Caco-2 (cell line): ENCODE measurements around the gene ATPAF1. TPM values are rescaled to one million over a fixed set of nuclear protein-coding genes. Genes with fewer than 3 reads are reported as not detected.

Experiments used
- BruUV-seq: library from RNA; stranded (reverse); fragments of 400-500 nt; replicated peaks from 2 replicates; lab custom pipeline; 2021; lab: Mats Ljungman, UMichigan
- CTCF ChIA-PET: fragments of 300-600 bp; sonication (Branson Sonifier 250); formaldehyde crosslinking; loops from one replicate; lab custom pipeline; 2022; ENCODE audit warnings: antibody characterized with exemption; lab: Charles Lee
- POLR2A ChIA-PET: fragments of 300-600 bp; sonication (Branson Sonifier 250); formaldehyde crosslinking; loops from one replicate; lab custom pipeline; 2022; ENCODE audit warnings: antibody characterized with exemption; lab: Charles Lee
- DNase-seq, 2 experiments: peaks; one replicate each; pipeline versions ENCODE4 v3.0.0 to v3.0.0-alpha.2; 2020 to 2022
- H3K27me3 ChIP-seq: replicated peaks from 2 replicates; pipeline ENCODE4 v1.6.0; 2011; ENCODE audit warnings: low read length; ENCODE audit not compliant: control insufficient read depth, insufficient read depth
- H3K36me3 ChIP-seq: 2 replicates; pipeline ENCODE4 v1.5.1; 2011; ENCODE audit warnings: low read length; ENCODE audit not compliant: control insufficient read depth, insufficient read depth
- H3K4me1 ChIP-seq: fragments of 250-450 bp; sonication (Bioruptor Pico); 2 replicates; pipeline ENCODE4 v1.5.1; 2020; ENCODE audit warnings: mild to moderate bottlenecking
- H3K4me3 ChIP-seq: 2 replicates; pipeline ENCODE4 v1.5.1; 2011; ENCODE audit warnings: low read depth, mild to moderate bottlenecking, control low read depth, low read length
- H3K9me3 ChIP-seq: fragments of 250-450 bp; sonication (Bioruptor Pico); 2 replicates; pipeline ENCODE4 v1.5.1; 2020; ENCODE audit warnings: mild to moderate bottlenecking, moderate library complexity
- H3K27ac Mint-ChIP-seq: one replicate; pipeline ENCODE4 v1.8.0; 2022; ENCODE audit warnings: mixed read lengths; ENCODE audit not compliant: unreplicated experiment
- H3K27me3 Mint-ChIP-seq: one replicate; pipeline ENCODE4 v1.8.0; 2022; ENCODE audit warnings: mixed read lengths; ENCODE audit not compliant: insufficient read depth, unreplicated experiment
- H3K36me3 Mint-ChIP-seq: one replicate; pipeline ENCODE4 v1.8.0; 2022; ENCODE audit warnings: mild to moderate bottlenecking, mixed read lengths; ENCODE audit not compliant: insufficient read depth, unreplicated experiment
- H3K4me1 Mint-ChIP-seq: one replicate; pipeline ENCODE4 v1.8.0; 2022; ENCODE audit warnings: low read depth, mixed read lengths; ENCODE audit not compliant: unreplicated experiment
- H3K4me3 Mint-ChIP-seq: one replicate; pipeline ENCODE4 v1.8.0; 2022; ENCODE audit warnings: mild to moderate bottlenecking, moderate library complexity, mixed read lengths; ENCODE audit not compliant: unreplicated experiment
- H3K9me3 Mint-ChIP-seq: one replicate; pipeline ENCODE4 v1.8.0; 2022; ENCODE audit warnings: mixed read lengths; ENCODE audit not compliant: unreplicated experiment
- intact Hi-C: fragments of 100-400 bp; cut with micrococcal nuclease; formaldehyde crosslinking; loops from one replicate; pipeline ENCODE4 v1.10.0; 2022; ENCODE audit not compliant: unreplicated experiment
- total RNA-seq: library from RNA; stranded (reverse); gene quantifications from 2 replicates; pipeline ENCODE4 v1.2.3, GENCODE V29; 2022
- TF ChIP-seq, protein P1 (sequence below), 2 experiments: fragments of 200-600 bp in 1 of 2; IDR thresholded peaks; 1 replicate in 1 of 2; 2 replicates in 1 of 2; pipeline versions ENCODE4 v1.5.1 to v1.8.0; 2011 to 2022; ENCODE audit warnings: antibody characterized with exemption in 1 of 2, control low read depth in 1 of 2, inconsistent platforms in 1 of 2, low read depth in 1 of 2, low read length in 1 of 2, mild to moderate bottlenecking in 1 of 2, moderate library complexity in 1 of 2; ENCODE audit not compliant: insufficient read depth in 1 of 2, severe bottlenecking in 1 of 2, unreplicated experiment in 1 of 2

Gene ATPAF1
- total RNA-seq, 1 experiment from 2014 or later: 31.7 TPM

DNA sequence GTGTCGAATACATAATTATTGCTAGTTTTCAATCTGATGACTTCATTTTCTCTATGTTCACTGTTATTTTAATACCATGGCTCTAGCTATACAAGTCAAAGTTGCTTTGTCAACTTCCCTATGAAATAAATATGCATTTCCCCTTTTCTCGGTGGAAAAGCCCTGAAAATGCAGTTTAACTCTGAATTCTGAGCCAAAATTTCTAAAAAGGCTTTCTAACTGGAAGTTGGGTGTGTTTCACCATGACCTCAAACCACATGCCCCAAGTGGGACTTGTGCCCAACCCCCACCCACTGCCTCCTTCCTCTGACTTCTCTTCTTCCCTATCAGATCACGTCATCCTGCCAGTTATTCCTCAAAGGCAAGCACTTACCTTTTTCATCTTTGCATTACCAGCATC lies 73.0 kb downstream of the ATPAF1 start:
- Mint-ChIP-seq H3K36me3 (peaks cover 35% of the 10 kb centered on the region), H3K27ac (no peak overlapping the region), H3K9me3 (no peaks in the 10 kb centered on the region), H3K27me3 (no peaks in the 10 kb centered on the region), H3K4me3 (no peak overlapping the region), H3K4me1 (peaks cover 5% of the 10 kb centered on the region)
- H3K27me3 ChIP-seq: no peaks in the 10 kb centered on the region
- H3K4me3 ChIP-seq: no peak overlapping the region
- no peaks in the 10 kb centered on the region for H3K9me3 ChIP-seq
- H3K4me1 ChIP-seq: no peaks in the 10 kb centered on the region
- no TSS peak for BruUV-seq
- no peaks in the 10 kb centered on the region; the same call in 1 of the 2 replicates for H3K36me3 ChIP-seq
- CTCF ChIA-PET: no interaction called here
- TF ChIP-seq, protein P1, sequence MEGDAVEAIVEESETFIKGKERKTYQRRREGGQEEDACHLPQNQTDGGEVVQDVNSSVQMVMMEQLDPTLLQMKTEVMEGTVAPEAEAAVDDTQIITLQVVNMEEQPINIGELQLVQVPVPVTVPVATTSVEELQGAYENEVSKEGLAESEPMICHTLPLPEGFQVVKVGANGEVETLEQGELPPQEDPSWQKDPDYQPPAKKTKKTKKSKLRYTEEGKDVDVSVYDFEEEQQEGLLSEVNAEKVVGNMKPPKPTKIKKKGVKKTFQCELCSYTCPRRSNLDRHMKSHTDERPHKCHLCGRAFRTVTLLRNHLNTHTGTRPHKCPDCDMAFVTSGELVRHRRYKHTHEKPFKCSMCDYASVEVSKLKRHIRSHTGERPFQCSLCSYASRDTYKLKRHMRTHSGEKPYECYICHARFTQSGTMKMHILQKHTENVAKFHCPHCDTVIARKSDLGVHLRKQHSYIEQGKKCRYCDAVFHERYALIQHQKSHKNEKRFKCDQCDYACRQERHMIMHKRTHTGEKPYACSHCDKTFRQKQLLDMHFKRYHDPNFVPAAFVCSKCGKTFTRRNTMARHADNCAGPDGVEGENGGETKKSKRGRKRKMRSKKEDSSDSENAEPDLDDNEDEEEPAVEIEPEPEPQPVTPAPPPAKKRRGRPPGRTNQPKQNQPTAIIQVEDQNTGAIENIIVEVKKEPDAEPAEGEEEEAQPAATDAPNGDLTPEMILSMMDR (IDR thresholded peaks at IDR 0.05; ENCODE audit: insufficient read depth in 1 of 2, low read depth in 1 of 2, low read length in 1 of 2, severe bottlenecking in 1 of 2, unreplicated experiment in 1 of 2): no peak
- no peak for DNase-seq
- POLR2A ChIA-PET: no interaction called here
- intact Hi-C loops: no loop called here

DNA sequence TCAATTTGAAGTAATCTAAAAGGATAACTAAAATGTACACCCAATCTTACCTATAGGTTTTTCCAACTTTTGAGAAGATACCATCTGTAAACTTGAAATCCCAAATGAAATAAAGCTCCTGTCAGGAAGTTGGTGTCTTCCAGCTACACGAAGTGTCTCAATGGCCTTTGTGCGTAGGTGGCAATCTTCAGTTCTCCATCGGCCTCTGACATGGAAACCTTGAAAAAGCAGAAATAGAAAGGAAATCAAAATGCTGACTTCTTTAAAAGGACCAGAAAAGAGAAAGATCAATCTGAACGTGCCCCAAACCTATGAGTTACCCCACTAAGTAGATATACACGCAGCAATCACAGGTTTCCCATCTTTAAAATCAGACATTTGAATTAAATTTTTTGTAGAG lies 74.1 kb downstream of the ATPAF1 start:
- H3K27me3 Mint-ChIP-seq: no peaks in the 10 kb centered on the region
- H3K9me3 Mint-ChIP-seq: no peaks in the 10 kb centered on the region
- intact Hi-C loops: no loop called here
- no peak for DNase-seq
- BruUV-seq: no TSS peak
- H3K27ac Mint-ChIP-seq: no peak overlapping the region
- no peaks in the 10 kb centered on the region for H3K27me3 ChIP-seq
- H3K4me3 Mint-ChIP-seq: no peak overlapping the region
- no peak overlapping the region for H3K4me3 ChIP-seq
- peaks cover 35% of the 10 kb centered on the region for H3K36me3 Mint-ChIP-seq
- no peaks in the 10 kb centered on the region for H3K9me3 ChIP-seq
- H3K4me1 Mint-ChIP-seq: no peaks in the 10 kb centered on the region
- ChIA-PET CTCF (no interaction called here), POLR2A (no interaction called here)
- TF ChIP-seq, protein P1 (IDR thresholded peaks at IDR 0.05; ENCODE audit: insufficient read depth in 1 of 2, low read depth in 1 of 2, low read length in 1 of 2, severe bottlenecking in 1 of 2, unreplicated experiment in 1 of 2): no peak
- H3K4me1 ChIP-seq: no peaks in the 10 kb centered on the region
- H3K36me3 ChIP-seq: no peaks in the 10 kb centered on the region; the same call in none of the 2 replicates

DNA sequence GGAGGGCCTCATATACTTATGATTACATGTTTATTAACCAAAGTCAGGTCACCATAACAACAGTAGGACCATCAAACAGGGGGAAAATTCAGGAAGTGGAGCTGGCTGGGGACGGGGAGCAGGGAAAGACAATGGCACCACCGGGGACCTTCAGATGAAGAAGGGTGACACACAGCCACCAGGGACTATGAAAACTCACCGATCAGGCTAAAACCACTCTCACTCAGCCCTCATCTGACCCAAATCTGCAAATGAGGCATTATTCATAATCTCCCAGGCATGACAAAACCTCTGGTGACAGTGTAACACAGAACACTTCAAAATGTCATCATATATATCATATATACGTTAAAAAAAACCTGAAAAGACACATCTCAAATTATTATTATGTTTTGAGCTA lies 75.3 kb downstream of the ATPAF1 start:
- DNase-seq: no peak
- H3K9me3 Mint-ChIP-seq: no peaks in the 10 kb centered on the region
- POLR2A ChIA-PET: no interaction called here
- intact Hi-C loops: no loop called here
- no peak overlapping the region for H3K27ac Mint-ChIP-seq
- Histone ChIP-seq H3K27me3 (no peaks in the 10 kb centered on the region), H3K4me1 (no peaks in the 10 kb centered on the region), H3K4me3 (no peak overlapping the region), H3K9me3 (no peaks in the 10 kb centered on the region), H3K36me3 (no peaks in the 10 kb centered on the region; the same call in none of the 2 replicates)
- no TSS peak for BruUV-seq
- TF ChIP-seq, protein P1 (IDR thresholded peaks at IDR 0.05; ENCODE audit: insufficient read depth in 1 of 2, low read depth in 1 of 2, low read length in 1 of 2, severe bottlenecking in 1 of 2, unreplicated experiment in 1 of 2): no peak
- H3K4me1 Mint-ChIP-seq: no peaks in the 10 kb centered on the region
- no peak overlapping the region for H3K4me3 Mint-ChIP-seq
- peaks cover 35% of the 10 kb centered on the region for H3K36me3 Mint-ChIP-seq
- CTCF ChIA-PET: no interaction called here
- H3K27me3 Mint-ChIP-seq: no peaks in the 10 kb centered on the region
